ENCODE data around the gene PEX5L. TPM values are rescaled to one million over a fixed set of nuclear protein-coding genes. Genes with fewer than 3 reads are reported as not detected.

The PEX5L gene
- total RNA-seq, 6 experiments from 2014 or later: not detected

GRCh38 chr3:179958143-179958542, 78.6 kb downstream of the PEX5L start:
- Histone ChIP-seq H3K9me3 (no peaks in the 10 kb centered on the region), H3K27ac (no peak overlapping the region), H3K36me3 (no peaks in the 10 kb centered on the region), H3K27me3 (no peaks in the 10 kb centered on the region), H3K4me3 (no peak overlapping the region), H3K4me1 (no peaks in the 10 kb centered on the region)
- ATAC-seq: no peak
- 20% methylated on average over 2 of the region's 2 CpGs for WGBS (ENCODE audit: insufficient coverage, low coverage, low lambda C conversion rate, missing lambda C conversion rate)
- DNase-seq: no peak
- no peak for TF ChIP-seq CTCF (IDR thresholded peaks at IDR 0.05)
- no peak for TF ChIP-seq POLR2A (IDR thresholded peaks at IDR 0.05)
- intact Hi-C loops (cut with DNase I): no loop called here

GRCh38 chr3:179957264-179957845, 79.4 kb downstream of the PEX5L start:
- WGBS (ENCODE audit: insufficient coverage, low coverage, low lambda C conversion rate, missing lambda C conversion rate): 40% methylated on average over 1 of the region's 2 CpGs
- intact Hi-C loops (cut with DNase I): no loop called here
- H3K4me1 ChIP-seq: no peaks in the 10 kb centered on the region
- no peak for ATAC-seq
- no peak overlapping the region for H3K27ac ChIP-seq
- DNase-seq: no peak
- no peak for TF ChIP-seq POLR2A (IDR thresholded peaks at IDR 0.05)
- TF ChIP-seq CTCF (IDR thresholded peaks at IDR 0.05): no peak
- H3K4me3 ChIP-seq: no peak overlapping the region
- no peaks in the 10 kb centered on the region for H3K27me3 ChIP-seq
- no peaks in the 10 kb centered on the region for H3K36me3 ChIP-seq
- H3K9me3 ChIP-seq: no peaks in the 10 kb centered on the region

GRCh38 chr3:179956416-179956830, 80.3 kb downstream of the PEX5L start:
- WGBS (ENCODE audit: insufficient coverage, low coverage, low lambda C conversion rate, missing lambda C conversion rate): 58% methylated on average over 7 of the region's 7 CpGs
- Histone ChIP-seq H3K4me3 (no peak overlapping the region), H3K27me3 (no peaks in the 10 kb centered on the region), H3K4me1 (no peaks in the 10 kb centered on the region), H3K27ac (no peak overlapping the region), H3K36me3 (no peaks in the 10 kb centered on the region), H3K9me3 (no peaks in the 10 kb centered on the region)
- DNase-seq (no peak), ATAC-seq (no peak)
- intact Hi-C loops (cut with DNase I): no loop called here
- TF ChIP-seq POLR2A (IDR thresholded peaks at IDR 0.05): no peak
- TF ChIP-seq CTCF (IDR thresholded peaks at IDR 0.05): no peak

GRCh38 chr3:179955809-179956208, 80.9 kb downstream of the PEX5L start:
- no peaks in the 10 kb centered on the region for H3K36me3 ChIP-seq
- intact Hi-C loops (cut with DNase I): no loop called here
- H3K27me3 ChIP-seq: no peaks in the 10 kb centered on the region
- TF ChIP-seq CTCF (IDR thresholded peaks at IDR 0.05) (no peak), POLR2A (IDR thresholded peaks at IDR 0.05) (no peak)
- H3K4me3 ChIP-seq: no peak overlapping the region
- H3K27ac ChIP-seq: no peak overlapping the region
- WGBS (ENCODE audit: insufficient coverage, low coverage, low lambda C conversion rate, missing lambda C conversion rate): 8% methylated on average over 3 of the region's 3 CpGs
- no peak for ATAC-seq
- no peak for DNase-seq
- no peaks in the 10 kb centered on the region for H3K9me3 ChIP-seq
- no peaks in the 10 kb centered on the region for H3K4me1 ChIP-seq

- no peak for DNase-seq
- no peaks in the 10 kb centered on the region for H3K36me3 ChIP-seq
- H3K9me3 ChIP-seq: no peaks in the 10 kb centered on the region
- H3K4me1 ChIP-seq: no peaks in the 10 kb centered on the region
- H3K27me3 ChIP-seq: no peaks in the 10 kb centered on the region
- no peak for ATAC-seq
- intact Hi-C loops (cut with DNase I): no loop called here
- no peak overlapping the region for H3K27ac ChIP-seq
- WGBS (ENCODE audit: insufficient coverage, low coverage, low lambda C conversion rate, missing lambda C conversion rate): 67% methylated on average over 5 of the region's 5 CpGs
- TF ChIP-seq POLR2A (IDR thresholded peaks at IDR 0.05) (no peak), CTCF (IDR thresholded peaks at IDR 0.05) (no peak)
- no peak overlapping the region for H3K4me3 ChIP-seq
These were observed 81.5 kb downstream of the PEX5L start for GRCh38 chr3:179955286-179955685.
